OCI-LY1 (cell line): ENCODE measurements around the gene KRT27.

Experiments used
- H2AFZ ChIP-seq: fragments of 200-600 bp; sonication (generic), shearing (Covaris generic); 2 replicates; pipeline ENCODE4 v1.6.0; 2014; ENCODE audit warnings: antibody characterized with exemption, mild to moderate bottlenecking, low read length
- H3F3A ChIP-seq: fragments of 200-600 bp; sonication (generic), shearing (Covaris generic); 2 replicates; pipeline ENCODE4 v1.6.0; 2014; ENCODE audit warnings: mild to moderate bottlenecking, antibody characterized with exemption, low read length, moderate library complexity; ENCODE audit not compliant: insufficient read depth
- H3K27ac ChIP-seq: fragments of 200-600 bp; sonication (generic); 2 replicates; pipeline ENCODE4 v1.5.1; 2014; ENCODE audit warnings: low read length, mixed run types, mild to moderate bottlenecking, low read depth; ENCODE audit not compliant: poor library complexity, severe bottlenecking
- H3K27me3 ChIP-seq: fragments of 200-600 bp; sonication (generic); 2 replicates; pipeline ENCODE4 v1.6.0; 2014; ENCODE audit warnings: antibody characterized with exemption, mild to moderate bottlenecking, low read length, moderate library complexity; ENCODE audit not compliant: insufficient read depth
- H3K36me3 ChIP-seq: fragments of 200-600 bp; sonication (generic); 2 replicates; pipeline ENCODE4 v1.6.1; 2014; ENCODE audit warnings: mild to moderate bottlenecking, antibody characterized with exemption, low read length, moderate library complexity, mixed read lengths; ENCODE audit not compliant: insufficient read depth
- H3K4me1 ChIP-seq: fragments of 200-600 bp; sonication (generic); 2 replicates; pipeline ENCODE4 v1.5.1; 2014; ENCODE audit warnings: mild to moderate bottlenecking, low read length, moderate library complexity; ENCODE audit not compliant: insufficient read depth, severe bottlenecking
- H3K4me2 ChIP-seq: fragments of 200-600 bp; sonication (generic), shearing (Covaris generic); 2 replicates; pipeline ENCODE4 v1.6.1; 2014; ENCODE audit warnings: low read length
- H3K4me3 ChIP-seq: fragments of 200-600 bp; sonication (generic); 2 replicates; pipeline ENCODE4 v1.5.1; 2014; ENCODE audit warnings: low read length, low read depth, mild to moderate bottlenecking, mixed read lengths; ENCODE audit not compliant: poor library complexity, severe bottlenecking
- H3K79me2 ChIP-seq: fragments of 200-600 bp; shearing (Covaris generic); 2 replicates; pipeline ENCODE4 v1.6.1; 2016; ENCODE audit warnings: mixed run types, low read length, mixed read lengths; ENCODE audit not compliant: insufficient read depth
- H3K9ac ChIP-seq: fragments of 200-600 bp; sonication (generic), shearing (Covaris generic); 2 replicates; pipeline ENCODE4 v1.6.1; 2014; ENCODE audit warnings: mild to moderate bottlenecking, low read length, mixed read lengths
- H3K9me2 ChIP-seq: fragments of 200-600 bp; sonication (generic), shearing (Covaris generic); 2 replicates; pipeline ENCODE4 v1.6.1; 2014; ENCODE audit warnings: low read depth, mild to moderate bottlenecking, low read length, mixed read lengths
- H3K9me3 ChIP-seq: fragments of 200-600 bp; shearing (Covaris generic); 2 replicates; pipeline ENCODE4 v1.6.1; 2014; ENCODE audit warnings: low read length, mixed read lengths
- H4K20me1 ChIP-seq: fragments of 200-600 bp; sonication (generic), shearing (Covaris generic); 2 replicates; pipeline ENCODE4 v1.6.0; 2016; ENCODE audit warnings: mild to moderate bottlenecking, low read length; ENCODE audit not compliant: insufficient read depth
- EZH2 ChIP-seq: fragments of 200-600 bp; sonication (generic), shearing (Covaris generic); IDR thresholded peaks from 2 replicates; pipeline ENCODE4 v1.8.0; 2017; ENCODE audit warnings: borderline replicate concordance, mixed run types, mild to moderate bottlenecking, antibody characterized with exemption, low read length, moderate library complexity, mixed read lengths
- TF ChIP-seq, protein P1 (sequence below): fragments of 200-600 bp; sonication (generic), shearing (Covaris generic); IDR thresholded peaks from 2 replicates; pipeline ENCODE4 v1.5.1; 2017; ENCODE audit warnings: mild to moderate bottlenecking, antibody characterized with exemption, low read length, moderate library complexity, mixed read lengths

KRT27 gene

DNA sequence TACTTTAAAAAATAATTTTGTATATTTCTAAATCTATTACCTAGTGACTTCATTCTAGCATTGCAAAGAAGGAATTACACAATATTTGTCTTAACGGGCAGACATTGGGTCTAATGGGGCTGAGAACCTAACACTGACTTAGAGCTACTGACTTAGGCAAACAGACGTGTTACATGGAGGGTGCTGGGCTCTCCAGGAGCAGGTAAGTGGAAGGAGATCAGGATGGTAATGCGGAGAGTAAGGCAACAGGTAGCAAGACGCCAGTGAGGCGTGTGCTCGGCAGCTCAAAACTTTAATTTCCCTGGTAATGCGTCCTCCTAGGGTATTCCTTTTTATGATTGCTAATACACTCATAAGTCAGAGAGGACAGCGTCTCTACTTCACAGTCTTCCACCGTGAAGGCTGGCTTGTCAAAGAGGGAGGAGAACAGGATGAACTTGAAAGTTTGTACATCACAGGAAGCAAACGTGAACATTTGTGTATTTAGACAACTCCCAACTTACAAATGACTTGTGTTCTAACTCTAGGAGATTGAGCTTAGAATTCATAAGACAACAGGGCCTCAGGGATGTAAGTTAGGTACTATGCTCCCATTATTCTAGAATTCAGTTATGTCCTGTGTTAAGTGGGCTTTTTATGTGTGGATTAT, 12.8 kb upstream of the KRT27 start:
- H3K27me3 ChIP-seq = no peaks in the 10 kb centered on the region; the same call in 1 of the 2 replicates
- H3K27ac ChIP-seq = no peak overlapping the region
- H3K4me1 ChIP-seq = no peaks in the 10 kb centered on the region
- no peaks in the 10 kb centered on the region for H3K79me2 ChIP-seq
- TF ChIP-seq EZH2 = no peak
- TF ChIP-seq, protein P1, sequence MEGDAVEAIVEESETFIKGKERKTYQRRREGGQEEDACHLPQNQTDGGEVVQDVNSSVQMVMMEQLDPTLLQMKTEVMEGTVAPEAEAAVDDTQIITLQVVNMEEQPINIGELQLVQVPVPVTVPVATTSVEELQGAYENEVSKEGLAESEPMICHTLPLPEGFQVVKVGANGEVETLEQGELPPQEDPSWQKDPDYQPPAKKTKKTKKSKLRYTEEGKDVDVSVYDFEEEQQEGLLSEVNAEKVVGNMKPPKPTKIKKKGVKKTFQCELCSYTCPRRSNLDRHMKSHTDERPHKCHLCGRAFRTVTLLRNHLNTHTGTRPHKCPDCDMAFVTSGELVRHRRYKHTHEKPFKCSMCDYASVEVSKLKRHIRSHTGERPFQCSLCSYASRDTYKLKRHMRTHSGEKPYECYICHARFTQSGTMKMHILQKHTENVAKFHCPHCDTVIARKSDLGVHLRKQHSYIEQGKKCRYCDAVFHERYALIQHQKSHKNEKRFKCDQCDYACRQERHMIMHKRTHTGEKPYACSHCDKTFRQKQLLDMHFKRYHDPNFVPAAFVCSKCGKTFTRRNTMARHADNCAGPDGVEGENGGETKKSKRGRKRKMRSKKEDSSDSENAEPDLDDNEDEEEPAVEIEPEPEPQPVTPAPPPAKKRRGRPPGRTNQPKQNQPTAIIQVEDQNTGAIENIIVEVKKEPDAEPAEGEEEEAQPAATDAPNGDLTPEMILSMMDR = no peak
- H4K20me1 ChIP-seq = no peaks in the 10 kb centered on the region
- no peak overlapping the region for H3K4me3 ChIP-seq
- no peaks in the 10 kb centered on the region for H3F3A ChIP-seq
- no peak overlapping the region for H3K4me2 ChIP-seq
- no peaks in the 10 kb centered on the region for H3K9me2 ChIP-seq
- no peak overlapping the region for H2AFZ ChIP-seq
- H3K36me3 ChIP-seq = no peaks in the 10 kb centered on the region
- H3K9ac ChIP-seq = no peak overlapping the region
- no peaks in the 10 kb centered on the region for H3K9me3 ChIP-seq

DNA sequence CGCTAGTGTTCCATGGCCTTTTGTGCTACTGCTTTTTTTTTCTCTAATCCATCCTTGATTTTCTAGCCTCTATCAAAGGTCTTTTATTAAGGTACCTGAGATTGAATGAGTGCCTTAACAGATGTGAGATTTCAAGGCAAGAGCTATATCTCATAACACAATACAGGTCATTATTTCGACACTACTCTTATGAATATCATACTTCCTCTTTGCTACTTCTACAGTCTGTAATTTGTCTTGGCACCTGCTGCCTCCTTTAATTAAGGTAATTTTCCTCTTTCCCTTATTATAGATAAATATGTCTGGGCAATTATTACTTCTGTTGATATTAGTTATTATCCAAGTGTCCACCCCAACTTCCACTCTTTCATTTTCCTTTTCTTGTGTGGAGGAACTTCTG, 12.1 kb upstream of the KRT27 start:
- Histone ChIP-seq H3K9me2 (no peaks in the 10 kb centered on the region), H3K4me2 (no peak overlapping the region), H4K20me1 (no peaks in the 10 kb centered on the region), H3K9me3 (no peaks in the 10 kb centered on the region), H3K4me3 (no peak overlapping the region), H2AFZ (no peak overlapping the region), H3K4me1 (no peaks in the 10 kb centered on the region), H3K27ac (no peak overlapping the region), H3K79me2 (no peaks in the 10 kb centered on the region), H3K9ac (no peak overlapping the region), H3K36me3 (no peaks in the 10 kb centered on the region), H3K27me3 (no peaks in the 10 kb centered on the region; the same call in 1 of the 2 replicates), H3F3A (no peaks in the 10 kb centered on the region)
- TF ChIP-seq EZH2 = no peak
- TF ChIP-seq, protein P1 = no peak

DNA sequence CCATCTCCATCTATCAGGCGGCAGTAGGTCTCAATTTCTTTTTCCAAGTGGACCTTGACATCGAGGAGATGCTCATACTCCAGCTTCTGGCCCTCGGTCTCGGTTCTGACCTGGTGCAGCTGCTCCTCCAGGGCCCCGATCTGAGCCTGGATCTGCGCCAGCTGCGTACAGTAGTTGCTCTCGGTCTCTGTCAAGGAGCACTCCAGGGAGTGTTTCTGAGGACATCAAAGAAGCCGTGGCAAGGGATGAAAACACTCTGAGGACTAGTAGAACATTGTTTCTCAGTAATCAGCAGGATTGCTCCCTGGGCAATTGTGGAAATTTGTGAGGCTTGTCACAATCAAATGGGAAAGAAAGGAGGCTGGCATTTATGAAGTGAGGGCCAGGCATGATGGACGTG, 11.5 kb upstream of the KRT27 start:
- H3K4me3 ChIP-seq = no peak overlapping the region
- TF ChIP-seq EZH2 = no peak
- TF ChIP-seq, protein P1 = no peak
- H3K27me3 ChIP-seq = no peaks in the 10 kb centered on the region; the same call in 1 of the 2 replicates
- no peaks in the 10 kb centered on the region for H3K9me3 ChIP-seq
- H3K79me2 ChIP-seq = no peaks in the 10 kb centered on the region
- H3K27ac ChIP-seq = no peak overlapping the region
- H3K4me1 ChIP-seq = no peaks in the 10 kb centered on the region
- H4K20me1 ChIP-seq = no peaks in the 10 kb centered on the region
- no peak overlapping the region for H2AFZ ChIP-seq
- H3K4me2 ChIP-seq = no peak overlapping the region
- no peaks in the 10 kb centered on the region for H3K36me3 ChIP-seq
- H3K9me2 ChIP-seq = no peaks in the 10 kb centered on the region
- no peak overlapping the region for H3K9ac ChIP-seq
- no peaks in the 10 kb centered on the region for H3F3A ChIP-seq
